Liver (tissue), 9 donors: ENCODE measurements around the gene SF3B6. TPM values are rescaled to one million over a fixed set of nuclear protein-coding genes. Genes with fewer than 3 reads are reported as not detected.

Experiments used
- DNase-seq: peaks from one replicate; pipeline ENCODE4 v3.0.0-alpha.2; 2017; ENCODE audit warnings: low spot score
- H3K27ac ChIP-seq, 2 donors: one replicate each; pipeline ENCODE4 v1.7.0; 2013; ENCODE audit warnings: inconsistent platforms in 2 of 2, low read length in 2 of 2, control low read depth in 1 of 2, low read depth in 1 of 2, mild to moderate bottlenecking in 1 of 2
- H3K27me3 ChIP-seq, 4 donors: one replicate each; pipeline versions ENCODE4 v1.6.1 to v1.7.0; 2013; ENCODE audit warnings: low read length in 3 of 4, inconsistent platforms in 1 of 4, mild to moderate bottlenecking in 1 of 4, moderate library complexity in 1 of 4; ENCODE audit not compliant: control insufficient read depth in 4 of 4, insufficient read depth in 4 of 4
- H3K36me3 ChIP-seq, 4 donors: one replicate each; pipeline versions ENCODE4 v1.6.1 to v1.7.0; 2013; ENCODE audit warnings: low read length in 3 of 4, mild to moderate bottlenecking in 3 of 4, low read depth in 1 of 4, moderate library complexity in 1 of 4; ENCODE audit not compliant: control insufficient read depth in 4 of 4, insufficient read depth in 3 of 4
- H3K4me1 ChIP-seq, 4 donors: one replicate each; pipeline versions ENCODE4 v1.6.1 to v1.7.0; 2013; ENCODE audit warnings: low read length in 3 of 4, mild to moderate bottlenecking in 3 of 4, moderate library complexity in 1 of 4; ENCODE audit not compliant: control insufficient read depth in 4 of 4, insufficient read depth in 4 of 4
- H3K4me3 ChIP-seq, 3 donors: one replicate each; pipeline versions ENCODE4 v1.6.1 to v1.7.0; 2013; ENCODE audit warnings: low read length in 3 of 3, control low read depth in 1 of 3, low read depth in 1 of 3, mild to moderate bottlenecking in 1 of 3
- H3K9ac ChIP-seq, 2 donors: one replicate each; pipeline ENCODE4 v1.7.0; 2013; ENCODE audit warnings: low read length in 2 of 2, mild to moderate bottlenecking in 2 of 2, moderate library complexity in 2 of 2, control low read depth in 1 of 2, low read depth in 1 of 2
- H3K9me3 ChIP-seq, 4 donors: one replicate each; pipeline versions ENCODE4 v1.6.1 to v1.7.0; 2013; ENCODE audit warnings: low read length in 3 of 4; ENCODE audit not compliant: control insufficient read depth in 4 of 4
- EGR1 ChIP-seq, 2 donors: IDR thresholded peaks; 2 replicates each; pipeline ENCODE4 v1.6.1; 2016 to 2018; ENCODE audit warnings: antibody characterized with exemption in 2 of 2, low read depth in 2 of 2
- FOXA1 ChIP-seq: IDR thresholded peaks from 2 replicates; pipeline ENCODE4 v1.6.1; 2016; ENCODE audit warnings: antibody characterized with exemption
- FOXA2 ChIP-seq: IDR thresholded peaks from 2 replicates; pipeline ENCODE4 v1.6.1; 2016; ENCODE audit warnings: antibody characterized with exemption
- GABPA ChIP-seq, 2 donors: IDR thresholded peaks in 1 of 2; conservative IDR thresholded peaks in 1 of 2; 2 replicates each; pipeline ENCODE4 v1.6.1; 2016; ENCODE audit warnings: antibody characterized with exemption in 2 of 2, mild to moderate bottlenecking in 1 of 2, moderate library complexity in 1 of 2
- HNF4G ChIP-seq: IDR thresholded peaks from 2 replicates; pipeline ENCODE4 v1.6.1; 2016; ENCODE audit warnings: antibody characterized with exemption
- JUND ChIP-seq, 2 donors: IDR thresholded peaks; 2 replicates each; pipeline ENCODE4 v1.6.1; 2016; ENCODE audit warnings: antibody characterized with exemption in 2 of 2
- NR2F2 ChIP-seq: IDR thresholded peaks from 2 replicates; pipeline ENCODE4 v1.6.1; 2016; ENCODE audit warnings: antibody characterized with exemption
- RAD21 ChIP-seq, 2 donors: IDR thresholded peaks; 2 replicates each; pipeline ENCODE4 v1.6.1; 2016; ENCODE audit warnings: antibody characterized with exemption in 2 of 2, mild to moderate bottlenecking in 2 of 2
- RXRA ChIP-seq, 2 donors: IDR thresholded peaks; 2 replicates each; pipeline ENCODE4 v1.6.1; 2017 to 2018; ENCODE audit warnings: antibody characterized with exemption in 2 of 2, mild to moderate bottlenecking in 1 of 2
- SP1 ChIP-seq: IDR thresholded peaks from 2 replicates; pipeline ENCODE4 v1.6.1; 2018; ENCODE audit warnings: antibody characterized with exemption, mild to moderate bottlenecking
- TAF1 ChIP-seq: conservative IDR thresholded peaks from 2 replicates; pipeline ENCODE4 v1.6.1; 2016; ENCODE audit warnings: antibody characterized with exemption, mild to moderate bottlenecking
- YY1 ChIP-seq: IDR thresholded peaks from 2 replicates; pipeline ENCODE4 v1.6.1; 2016; ENCODE audit warnings: antibody characterized with exemption, mild to moderate bottlenecking
- WGBS: extraction: QIAGEN DNeasy Blood & Tissue Kit; methylation state at CpG from one replicate; pipeline ENCODE4 v1.1.7; 2013; 5-methylcytosine and 5-hydroxymethylcytosine counted together
- polyA plus RNA-seq, 2 donors: library from polyadenylated mRNA; stranded (reverse) in 1 of 2; unstranded in 1 of 2; fragments of 200-250 nt in 1 of 2; fragments of >200 nt in 1 of 2; fragmentation: Nextera tagmentation in 1 of 2; extraction: Ambion mirVana in 1 of 2; gene quantifications; one replicate each; pipeline versions ENCODE4 v1.2.1 to v1.2.3, GENCODE V29; 2013 to 2015
- total RNA-seq, 2 donors: library from RNA; depleted of rRNA; stranded (reverse); fragments of >200 nt; gene quantifications; one replicate each; pipeline ENCODE4 v1.2.3, GENCODE V29; 2014
- TF ChIP-seq, protein P1 (sequence below): fragments of 150-350 bp; IDR thresholded peaks from 2 replicates; pipeline ENCODE4 v1.5.1; 2017; ENCODE audit warnings: improper control_type of control experiment, low read depth, low read length; ENCODE audit not compliant: missing input control
- TF ChIP-seq, protein P2 (sequence below): IDR thresholded peaks from 2 replicates; pipeline ENCODE4 v1.6.1; 2016; ENCODE audit warnings: antibody characterized with exemption, mild to moderate bottlenecking
- TF ChIP-seq, protein P3 (sequence below): IDR thresholded peaks from 2 replicates; pipeline ENCODE4 v1.6.1; 2016; ENCODE audit warnings: antibody characterized with exemption
- TF ChIP-seq, protein P4 (sequence below): IDR thresholded peaks from 2 replicates; pipeline ENCODE4 v1.6.1; 2016; ENCODE audit warnings: antibody characterized with exemption
- TF ChIP-seq, protein P5 (sequence below): IDR thresholded peaks from 2 replicates; pipeline ENCODE4 v1.6.1; 2016; ENCODE audit warnings: antibody characterized with exemption
- donor health status: healthy.
- donor health status: healthy.
- donor health status: healthy.
- donor health status: healthy.
- donor health status: healthy.

SF3B6 gene
- total and polyA plus RNA-seq, 4 donors: 31.0 to 104 (median 75.6) TPM

DNA sequence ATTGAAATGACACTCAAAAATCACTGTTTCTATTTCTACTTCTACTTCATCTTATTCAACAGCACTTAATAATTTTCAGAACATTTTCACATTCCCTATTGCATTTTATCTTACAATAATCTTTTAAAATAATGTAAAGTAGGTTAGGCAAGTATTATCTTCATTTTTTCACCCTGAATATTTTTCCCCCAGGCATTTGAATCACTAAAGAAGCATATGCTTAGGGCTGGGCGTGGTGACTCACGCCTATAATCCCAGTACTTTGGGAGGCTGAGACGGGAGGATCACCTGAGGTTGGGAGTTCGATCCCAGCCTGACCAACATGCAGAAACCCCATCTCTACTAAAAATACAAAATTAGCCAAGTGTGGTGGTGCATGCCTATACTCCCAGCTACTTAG is 35.6 kb downstream of the SF3B6 start:
- no peaks in the 10 kb centered on the region for H3K27me3 ChIP-seq
- TF ChIP-seq, protein P1, sequence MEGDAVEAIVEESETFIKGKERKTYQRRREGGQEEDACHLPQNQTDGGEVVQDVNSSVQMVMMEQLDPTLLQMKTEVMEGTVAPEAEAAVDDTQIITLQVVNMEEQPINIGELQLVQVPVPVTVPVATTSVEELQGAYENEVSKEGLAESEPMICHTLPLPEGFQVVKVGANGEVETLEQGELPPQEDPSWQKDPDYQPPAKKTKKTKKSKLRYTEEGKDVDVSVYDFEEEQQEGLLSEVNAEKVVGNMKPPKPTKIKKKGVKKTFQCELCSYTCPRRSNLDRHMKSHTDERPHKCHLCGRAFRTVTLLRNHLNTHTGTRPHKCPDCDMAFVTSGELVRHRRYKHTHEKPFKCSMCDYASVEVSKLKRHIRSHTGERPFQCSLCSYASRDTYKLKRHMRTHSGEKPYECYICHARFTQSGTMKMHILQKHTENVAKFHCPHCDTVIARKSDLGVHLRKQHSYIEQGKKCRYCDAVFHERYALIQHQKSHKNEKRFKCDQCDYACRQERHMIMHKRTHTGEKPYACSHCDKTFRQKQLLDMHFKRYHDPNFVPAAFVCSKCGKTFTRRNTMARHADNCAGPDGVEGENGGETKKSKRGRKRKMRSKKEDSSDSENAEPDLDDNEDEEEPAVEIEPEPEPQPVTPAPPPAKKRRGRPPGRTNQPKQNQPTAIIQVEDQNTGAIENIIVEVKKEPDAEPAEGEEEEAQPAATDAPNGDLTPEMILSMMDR: no peak
- no peak for TF ChIP-seq SP1
- TF ChIP-seq YY1: no peak
- no peak for TF ChIP-seq FOXA1
- TF ChIP-seq, protein P2, sequence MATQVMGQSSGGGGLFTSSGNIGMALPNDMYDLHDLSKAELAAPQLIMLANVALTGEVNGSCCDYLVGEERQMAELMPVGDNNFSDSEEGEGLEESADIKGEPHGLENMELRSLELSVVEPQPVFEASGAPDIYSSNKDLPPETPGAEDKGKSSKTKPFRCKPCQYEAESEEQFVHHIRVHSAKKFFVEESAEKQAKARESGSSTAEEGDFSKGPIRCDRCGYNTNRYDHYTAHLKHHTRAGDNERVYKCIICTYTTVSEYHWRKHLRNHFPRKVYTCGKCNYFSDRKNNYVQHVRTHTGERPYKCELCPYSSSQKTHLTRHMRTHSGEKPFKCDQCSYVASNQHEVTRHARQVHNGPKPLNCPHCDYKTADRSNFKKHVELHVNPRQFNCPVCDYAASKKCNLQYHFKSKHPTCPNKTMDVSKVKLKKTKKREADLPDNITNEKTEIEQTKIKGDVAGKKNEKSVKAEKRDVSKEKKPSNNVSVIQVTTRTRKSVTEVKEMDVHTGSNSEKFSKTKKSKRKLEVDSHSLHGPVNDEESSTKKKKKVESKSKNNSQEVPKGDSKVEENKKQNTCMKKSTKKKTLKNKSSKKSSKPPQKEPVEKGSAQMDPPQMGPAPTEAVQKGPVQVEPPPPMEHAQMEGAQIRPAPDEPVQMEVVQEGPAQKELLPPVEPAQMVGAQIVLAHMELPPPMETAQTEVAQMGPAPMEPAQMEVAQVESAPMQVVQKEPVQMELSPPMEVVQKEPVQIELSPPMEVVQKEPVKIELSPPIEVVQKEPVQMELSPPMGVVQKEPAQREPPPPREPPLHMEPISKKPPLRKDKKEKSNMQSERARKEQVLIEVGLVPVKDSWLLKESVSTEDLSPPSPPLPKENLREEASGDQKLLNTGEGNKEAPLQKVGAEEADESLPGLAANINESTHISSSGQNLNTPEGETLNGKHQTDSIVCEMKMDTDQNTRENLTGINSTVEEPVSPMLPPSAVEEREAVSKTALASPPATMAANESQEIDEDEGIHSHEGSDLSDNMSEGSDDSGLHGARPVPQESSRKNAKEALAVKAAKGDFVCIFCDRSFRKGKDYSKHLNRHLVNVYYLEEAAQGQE: no peak
- TF ChIP-seq JUND (IDR thresholded peaks at IDR 0.05): no peak
- TF ChIP-seq RXRA (IDR thresholded peaks at IDR 0.05): no peak
- no peak for TF ChIP-seq RAD21 (IDR thresholded peaks at IDR 0.05)
- no peak for TF ChIP-seq NR2F2
- no peak for TF ChIP-seq FOXA2
- TF ChIP-seq TAF1: no peak
- no peak for TF ChIP-seq EGR1 (IDR thresholded peaks at IDR 0.05; ENCODE audit: low read depth in 2 of 2)
- TF ChIP-seq, protein P3, sequence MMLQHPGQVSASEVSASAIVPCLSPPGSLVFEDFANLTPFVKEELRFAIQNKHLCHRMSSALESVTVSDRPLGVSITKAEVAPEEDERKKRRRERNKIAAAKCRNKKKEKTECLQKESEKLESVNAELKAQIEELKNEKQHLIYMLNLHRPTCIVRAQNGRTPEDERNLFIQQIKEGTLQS: no peak
- TF ChIP-seq, protein P4, sequence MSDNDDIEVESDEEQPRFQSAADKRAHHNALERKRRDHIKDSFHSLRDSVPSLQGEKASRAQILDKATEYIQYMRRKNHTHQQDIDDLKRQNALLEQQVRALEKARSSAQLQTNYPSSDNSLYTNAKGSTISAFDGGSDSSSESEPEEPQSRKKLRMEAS: no peak
- TF ChIP-seq HNF4G: no peak
- peaks cover 7 to 22% (median 12%) of the 10 kb centered on the region in 4 donors for H3K36me3 ChIP-seq
- H3K9ac ChIP-seq: no peak overlapping the region
- no peaks in the 10 kb centered on the region for H3K4me1 ChIP-seq
- no peak for DNase-seq
- H3K9me3 ChIP-seq: no peaks in the 10 kb centered on the region
- H3K27ac ChIP-seq: no peak overlapping the region
- WGBS: 97% methylated on average over 4 of the region's 4 CpGs
- H3K4me3 ChIP-seq: no peak overlapping the region

DNA sequence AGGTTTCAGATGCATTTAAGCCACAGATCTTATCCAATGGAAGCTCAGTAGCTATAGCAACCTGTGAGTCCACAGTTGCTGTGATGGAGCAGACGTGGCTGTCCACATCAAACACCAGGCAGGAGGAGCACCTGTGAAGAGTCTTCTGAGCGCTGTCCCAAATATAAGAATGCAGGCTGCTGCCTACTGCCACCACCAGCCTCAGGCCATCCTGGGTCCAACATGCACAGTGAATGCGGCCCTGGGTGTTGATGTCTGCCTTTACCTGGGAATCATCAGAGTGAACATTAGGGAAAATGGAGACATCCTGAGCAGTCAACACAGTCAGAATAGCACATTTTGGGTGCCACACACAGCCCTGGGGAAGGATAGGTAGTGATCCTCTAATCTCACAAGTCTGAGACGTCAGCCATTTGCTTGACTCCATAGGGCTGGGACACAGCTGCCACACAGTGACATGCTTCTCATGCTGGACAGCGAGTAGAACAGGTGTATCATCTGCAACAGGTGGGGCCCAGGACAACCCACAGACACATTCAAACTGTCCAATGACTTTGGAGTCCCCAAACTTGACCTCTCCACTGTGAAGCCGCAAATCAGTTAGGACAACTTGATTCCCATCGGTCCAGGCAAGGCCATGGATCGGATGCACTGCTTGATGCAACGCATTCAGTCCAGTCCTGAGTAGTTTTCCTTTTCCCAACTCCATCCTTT is 37.2 kb downstream of the SF3B6 start:
- no peaks in the 10 kb centered on the region for H3K27me3 ChIP-seq
- no peak overlapping the region for H3K9ac ChIP-seq
- DNase-seq: no peak
- H3K9me3 ChIP-seq: no peaks in the 10 kb centered on the region
- no peaks in the 10 kb centered on the region for H3K4me1 ChIP-seq
- WGBS: 87% methylated on average over 9 of the region's 9 CpGs
- H3K27ac ChIP-seq: no peak overlapping the region
- no peak overlapping the region for H3K4me3 ChIP-seq
- TF ChIP-seq GABPA (IDR thresholded peaks at IDR 0.05 in 1 of 2, conservative IDR thresholded peaks at IDR 0.05 in 1 of 2) (no peak), RAD21 (IDR thresholded peaks at IDR 0.05) (no peak), NR2F2 (no peak), JUND (IDR thresholded peaks at IDR 0.05) (no peak), RXRA (IDR thresholded peaks at IDR 0.05) (no peak), FOXA2 (no peak), TAF1 (no peak), YY1 (no peak)
- TF ChIP-seq, protein P4: no peak
- TF ChIP-seq, protein P5, sequence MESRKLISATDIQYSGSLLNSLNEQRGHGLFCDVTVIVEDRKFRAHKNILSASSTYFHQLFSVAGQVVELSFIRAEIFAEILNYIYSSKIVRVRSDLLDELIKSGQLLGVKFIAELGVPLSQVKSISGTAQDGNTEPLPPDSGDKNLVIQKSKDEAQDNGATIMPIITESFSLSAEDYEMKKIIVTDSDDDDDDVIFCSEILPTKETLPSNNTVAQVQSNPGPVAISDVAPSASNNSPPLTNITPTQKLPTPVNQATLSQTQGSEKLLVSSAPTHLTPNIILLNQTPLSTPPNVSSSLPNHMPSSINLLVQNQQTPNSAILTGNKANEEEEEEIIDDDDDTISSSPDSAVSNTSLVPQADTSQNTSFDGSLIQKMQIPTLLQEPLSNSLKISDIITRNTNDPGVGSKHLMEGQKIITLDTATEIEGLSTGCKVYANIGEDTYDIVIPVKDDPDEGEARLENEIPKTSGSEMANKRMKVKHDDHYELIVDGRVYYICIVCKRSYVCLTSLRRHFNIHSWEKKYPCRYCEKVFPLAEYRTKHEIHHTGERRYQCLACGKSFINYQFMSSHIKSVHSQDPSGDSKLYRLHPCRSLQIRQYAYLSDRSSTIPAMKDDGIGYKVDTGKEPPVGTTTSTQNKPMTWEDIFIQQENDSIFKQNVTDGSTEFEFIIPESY: no peak
- TF ChIP-seq, protein P3: no peak
- H3K36me3 ChIP-seq: peaks cover 7 to 22% (median 12%) of the 10 kb centered on the region in 4 donors
